ENCODE results near the gene KIT. TPM values are rescaled to one million over a fixed set of nuclear protein-coding genes. Genes with fewer than 3 reads are reported as not detected.

The KIT gene
- total and polyA plus RNA-seq, 2 of the 4 experiments (the other 2 are of a cell fraction): 3.3 to 5.9 TPM

DNA sequence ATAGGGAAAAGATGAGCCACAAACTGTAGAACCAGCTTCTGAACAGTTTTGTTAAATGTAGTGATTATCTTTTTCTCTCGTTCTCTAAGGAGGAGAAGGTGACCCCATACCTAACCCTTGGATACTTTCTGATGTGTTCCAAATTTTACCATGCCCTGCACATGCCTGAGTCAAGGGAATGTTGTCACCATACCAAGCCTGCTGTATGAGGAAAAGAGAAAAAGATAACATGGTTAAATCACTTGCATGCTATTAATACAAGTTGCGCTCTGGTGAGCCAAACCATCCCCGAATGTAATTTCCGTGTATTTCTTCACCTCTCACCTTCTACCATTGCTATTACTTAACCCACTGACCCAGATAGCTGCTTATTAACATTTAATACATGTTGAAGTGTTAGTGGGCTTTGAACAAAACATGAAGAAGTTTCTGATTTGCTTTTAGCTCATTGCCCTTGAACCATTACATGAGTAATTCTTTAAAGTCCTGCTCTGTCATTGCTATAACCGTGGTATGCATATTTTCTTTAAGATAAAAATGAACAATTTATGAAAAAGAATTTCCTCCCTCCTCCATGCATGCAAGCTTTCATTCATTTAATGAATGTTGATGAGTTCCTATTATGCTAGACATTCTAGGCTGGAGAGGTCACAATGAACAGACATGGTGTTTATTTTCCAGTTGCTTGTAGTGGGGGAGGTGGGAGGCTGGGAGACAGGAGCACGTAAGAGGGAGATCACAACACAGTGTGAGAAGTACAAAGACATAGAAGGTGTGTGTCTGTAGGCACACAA is 13.6 kb upstream of the KIT start:
- WGBS, 2 experiments (ENCODE audit: extremely low coverage in 2 of 2, insufficient read length in 1 of 2): no CpG with 5 or more reads among the region's 6 CpGs
- H2AK5ac ChIP-seq (ENCODE audit: low read depth, low read length): no peak overlapping the region
- intact Hi-C loops (cut with micrococcal nuclease) (no loop called here), in situ Hi-C loops (cut with MboI; ENCODE audit: low sequenced_read_pairs) (no loop called here), dilution Hi-C loops (cut with HindIII; ENCODE audit: low sequenced_read_pairs, unreplicated experiment) (no loop called here)
- no peak overlapping the region for H2AFZ ChIP-seq (replicated peaks; ENCODE audit: low read length, poor library complexity)
- H3K56ac ChIP-seq (ENCODE audit: extremely low read depth, insufficient read depth, low read length): no peak overlapping the region
- 0 out of 2 replicates have a peak overlapping the region, but pooled peaks have one; percentile 34 for H2BK20ac ChIP-seq (ENCODE audit: low read depth, low read length)
- H3K4ac ChIP-seq (ENCODE audit: low read depth, low read length): peak overlapping the region; percentile 25; the same call in 1 of the 2 replicates
- peaks cover 3% of the 10 kb centered on the region; the same call in 1 of the 2 replicates for H3K9me1 ChIP-seq (ENCODE audit: insufficient read depth, low read length)
- no peak overlapping the region for H2BK15ac ChIP-seq (ENCODE audit: low read depth, low read length)
- CTCF ChIA-PET: no interaction called here
- no peaks in the 10 kb centered on the region for H3K79me1 ChIP-seq (ENCODE audit: low read depth in 1 of 2, low read length in 2 of 2)
- H3K4me2 ChIP-seq (ENCODE audit: low read depth, low read length): peak overlapping the region; percentile 54; the same call in 1 of the 2 replicates
- H3K36me3 ChIP-seq (ENCODE audit: control insufficient read depth, insufficient read depth, low read length): no peaks in the 10 kb centered on the region
- H3K4me3 ChIP-seq (ENCODE audit: insufficient read depth, low read depth, low read length): no peak overlapping the region
- no peak overlapping the region for H3K23ac ChIP-seq (ENCODE audit: low read depth, low read length)
- peaks cover 3% of the 10 kb centered on the region for H3K4me1 ChIP-seq (ENCODE audit: control insufficient read depth, insufficient read depth, low read length)
- no peak overlapping the region for H2AK9ac ChIP-seq (replicated peaks; ENCODE audit: low read depth, low read length, poor library complexity)
- POLR2A ChIA-PET (ENCODE audit: unreplicated experiment): no interaction called here
- no peak overlapping the region for H3K14ac ChIP-seq (replicated peaks; ENCODE audit: low read depth, low read length)
- peak overlapping the region; percentile 8; the same call in 1 of the 2 replicates for H2BK120ac ChIP-seq (ENCODE audit: low read depth, low read length)
- no peaks in the 10 kb centered on the region for H3K27me3 ChIP-seq (ENCODE audit: control insufficient read depth, insufficient read depth, low read length)
- H4K8ac ChIP-seq (ENCODE audit: low read depth in 2 of 2, low read length in 2 of 2): no peak overlapping the region
- 0 out of 2 replicates have a peak overlapping the region, but pooled peaks have one; percentile 57 for H4K5ac ChIP-seq (ENCODE audit: low read depth, low read length)
- no peaks in the 10 kb centered on the region for H3K9me3 ChIP-seq (ENCODE audit: control insufficient read depth, insufficient read depth, low read length)
- no peak overlapping the region for H3K27ac ChIP-seq (ENCODE audit: insufficient read depth, low read length)
- H3K9ac ChIP-seq (ENCODE audit: low read depth, low read length): no peak overlapping the region
- no peak overlapping the region for H4K91ac ChIP-seq (ENCODE audit: insufficient read depth, low read depth, low read length)
- TF ChIP-seq MAZ (IDR thresholded peaks at IDR 0.05; ENCODE audit: borderline replicate concordance, low read depth, low read length) (no peak), CHD1 (IDR thresholded peaks at IDR 0.05; ENCODE audit: low read depth, low read length) (no peak), RFX5 (IDR thresholded peaks at IDR 0.05; ENCODE audit: low read depth, low read length) (no peak), FOS (IDR thresholded peaks at IDR 0.05; ENCODE audit: low read depth, low read length) (no peak), MAFK (IDR thresholded peaks at IDR 0.05; ENCODE audit: low read depth, low read length) (no peak), NFE2L2 (IDR thresholded peaks at IDR 0.05; ENCODE audit: low read depth, low read length) (no peak), BHLHE40 (IDR thresholded peaks at IDR 0.05; ENCODE audit: low read depth, low read length) (no peak)
- TF ChIP-seq, protein P1, sequence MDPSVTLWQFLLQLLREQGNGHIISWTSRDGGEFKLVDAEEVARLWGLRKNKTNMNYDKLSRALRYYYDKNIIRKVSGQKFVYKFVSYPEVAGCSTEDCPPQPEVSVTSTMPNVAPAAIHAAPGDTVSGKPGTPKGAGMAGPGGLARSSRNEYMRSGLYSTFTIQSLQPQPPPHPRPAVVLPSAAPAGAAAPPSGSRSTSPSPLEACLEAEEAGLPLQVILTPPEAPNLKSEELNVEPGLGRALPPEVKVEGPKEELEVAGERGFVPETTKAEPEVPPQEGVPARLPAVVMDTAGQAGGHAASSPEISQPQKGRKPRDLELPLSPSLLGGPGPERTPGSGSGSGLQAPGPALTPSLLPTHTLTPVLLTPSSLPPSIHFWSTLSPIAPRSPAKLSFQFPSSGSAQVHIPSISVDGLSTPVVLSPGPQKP (IDR thresholded peaks at IDR 0.05; ENCODE audit: borderline replicate concordance, low read depth, low read length): no peak
- no peak overlapping the region for H3K18ac ChIP-seq (ENCODE audit: low read depth, low read length)
- H4K20me1 ChIP-seq (ENCODE audit: insufficient read depth, low read length): no peaks in the 10 kb centered on the region
- BruUV-seq (replicated peaks): no TSS peak
- peak; percentile 24; the same call in 1 of the 2 replicates for ATAC-seq (ENCODE audit: low read depth)
- DNase-seq: no peak
- no peak overlapping the region for H2BK5ac ChIP-seq (ENCODE audit: low read depth, low read length, poor library complexity, severe bottlenecking)

Measured in IMR-90 (cell line).